HG03095 (cell line): ENCODE measurements around the gene ZYX.

Experiments
- ATAC-seq: cut with Tn5 transposase; IDR thresholded peaks from one replicate; pipeline ENCODE4 v1.9.1; 2021; ENCODE audit warnings: moderate library complexity; ENCODE audit not compliant: unreplicated experiment

Gene ZYX

DNA sequence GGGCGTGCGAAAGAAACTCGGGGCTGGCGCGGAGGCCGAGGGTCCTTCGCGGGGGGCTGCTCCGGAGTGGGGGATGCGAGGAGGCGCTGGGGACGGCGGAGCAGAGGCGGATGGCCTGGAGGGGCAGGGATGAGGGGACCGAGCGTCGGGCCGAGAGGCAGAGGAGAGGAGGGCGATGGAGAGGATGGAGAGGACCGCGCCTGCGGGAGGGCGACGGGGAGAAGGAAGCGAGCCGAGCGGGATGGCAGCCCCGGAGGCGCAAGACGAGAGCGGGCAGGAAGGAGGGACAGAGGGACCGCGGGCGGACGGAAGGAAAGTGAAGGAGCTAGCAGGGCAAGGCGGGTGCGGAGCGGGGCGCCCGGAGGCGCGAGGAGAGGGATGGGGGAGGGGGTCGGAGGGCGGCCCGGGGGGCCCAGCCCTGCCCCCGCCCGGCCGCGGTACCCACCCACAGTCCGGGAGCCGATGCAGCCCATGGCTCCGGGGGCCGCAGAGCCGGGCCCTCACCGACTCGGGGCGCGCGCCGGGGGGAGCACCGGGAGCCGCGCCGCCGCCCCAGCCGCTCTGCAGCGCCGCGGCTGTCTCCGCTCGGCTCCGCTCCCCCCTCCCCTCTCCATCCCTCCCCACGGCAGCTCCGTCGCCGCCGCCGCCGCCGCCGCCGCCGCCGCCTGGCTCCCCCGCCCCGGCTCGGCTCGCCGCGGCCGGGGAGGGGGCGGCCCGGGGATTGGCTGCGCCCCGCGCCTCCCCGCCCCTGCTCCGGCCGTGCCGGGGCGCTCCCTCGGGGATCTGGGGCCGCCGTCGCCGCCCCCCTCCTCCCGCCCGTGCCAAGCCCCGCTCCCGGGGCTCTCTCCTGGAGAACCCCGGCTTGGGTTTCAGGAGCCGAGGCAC, 18.8 kb upstream of the ZYX start, which contains the start of gene FAM131B:
TSS of gene FAM131B (minus strand) at position 583 of the 885 bp plus-strand sequence. CDS start at position 473, 110 bp downstream.
- no peak for ATAC-seq

DNA sequence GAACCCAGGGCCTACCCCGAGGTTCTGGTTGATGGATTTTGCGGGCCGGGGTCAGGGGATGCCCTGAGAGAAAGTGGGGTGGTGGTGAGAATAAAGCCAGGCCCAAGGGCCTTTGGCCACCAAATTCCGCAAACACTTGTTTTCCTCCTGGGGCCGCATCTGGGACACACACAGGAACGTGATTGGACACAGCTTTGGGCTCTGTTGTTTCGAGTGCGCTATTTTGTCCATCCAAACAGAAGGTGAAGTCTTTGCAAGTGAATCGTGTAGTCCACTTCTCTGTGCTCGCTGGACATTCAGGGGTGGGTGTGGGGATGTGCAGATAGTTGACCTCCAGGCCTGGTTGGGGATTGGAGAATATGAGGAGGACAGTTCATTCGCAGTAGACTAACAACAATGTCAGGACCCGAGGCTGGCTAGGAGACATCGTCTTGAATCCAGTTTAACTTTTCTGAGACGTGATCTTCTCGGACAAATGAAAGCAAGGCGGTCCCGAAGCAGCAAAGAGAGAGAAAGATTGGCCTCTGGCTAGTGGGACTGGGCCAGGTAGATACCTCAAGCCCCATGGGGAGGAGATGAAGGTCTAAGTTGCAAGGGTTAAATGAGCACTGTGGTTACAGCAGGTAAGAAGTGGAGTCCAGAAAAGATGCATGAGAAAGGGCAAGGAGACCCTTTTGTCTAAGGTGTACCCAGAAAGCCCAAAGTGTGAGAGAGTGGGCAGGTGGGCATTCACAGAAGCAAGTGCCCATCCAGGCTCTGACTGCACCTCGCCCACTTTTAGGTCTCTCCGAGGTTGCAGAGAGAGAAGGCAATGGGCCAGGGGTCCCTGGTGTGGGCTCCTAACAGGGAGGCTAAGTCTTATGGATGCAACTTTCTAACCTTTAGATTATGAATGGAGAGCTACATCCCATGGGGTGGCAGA, 17.9 kb upstream of the ZYX start:
- no peak for ATAC-seq

DNA sequence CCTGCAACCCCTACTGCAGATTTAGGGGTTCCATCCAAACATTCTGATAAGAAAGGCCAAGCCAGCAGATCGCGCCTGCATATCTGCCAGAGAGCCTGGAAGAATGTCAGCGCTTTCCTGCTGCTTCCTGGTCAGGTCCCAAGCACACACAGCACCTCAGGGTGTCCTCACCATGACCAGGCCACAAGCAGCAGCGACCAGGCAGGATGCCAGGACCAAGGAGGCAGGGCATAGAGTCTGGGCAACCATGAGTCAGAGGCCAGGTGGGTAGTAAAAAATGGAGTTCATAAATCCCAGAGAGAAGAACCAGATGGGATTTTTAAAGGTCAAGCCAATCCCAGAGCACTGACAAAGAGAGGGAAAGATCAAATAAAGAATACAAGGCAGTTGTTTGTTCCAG, 13.2 kb upstream of the ZYX start:
- no peak for ATAC-seq

DNA sequence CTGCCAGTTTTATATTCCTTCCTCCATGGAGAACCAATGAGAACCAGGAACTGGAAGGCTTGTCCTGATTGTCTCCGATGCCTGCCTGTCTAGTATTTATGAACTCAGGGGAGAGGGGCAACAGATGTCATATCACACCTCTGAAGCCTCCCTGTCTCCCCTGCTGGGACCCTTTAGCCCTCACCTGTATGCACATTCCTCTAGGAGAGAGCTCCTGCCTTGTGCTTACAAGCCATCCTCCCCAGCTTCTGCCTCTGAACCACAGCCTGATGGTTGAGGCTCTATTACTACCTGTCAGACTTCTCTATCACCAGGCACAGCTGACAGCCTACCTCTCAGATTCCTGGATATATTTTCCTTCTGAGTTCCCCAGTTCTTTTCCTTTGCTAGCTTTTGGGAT, 12.8 kb upstream of the ZYX start:
- no peak for ATAC-seq

DNA sequence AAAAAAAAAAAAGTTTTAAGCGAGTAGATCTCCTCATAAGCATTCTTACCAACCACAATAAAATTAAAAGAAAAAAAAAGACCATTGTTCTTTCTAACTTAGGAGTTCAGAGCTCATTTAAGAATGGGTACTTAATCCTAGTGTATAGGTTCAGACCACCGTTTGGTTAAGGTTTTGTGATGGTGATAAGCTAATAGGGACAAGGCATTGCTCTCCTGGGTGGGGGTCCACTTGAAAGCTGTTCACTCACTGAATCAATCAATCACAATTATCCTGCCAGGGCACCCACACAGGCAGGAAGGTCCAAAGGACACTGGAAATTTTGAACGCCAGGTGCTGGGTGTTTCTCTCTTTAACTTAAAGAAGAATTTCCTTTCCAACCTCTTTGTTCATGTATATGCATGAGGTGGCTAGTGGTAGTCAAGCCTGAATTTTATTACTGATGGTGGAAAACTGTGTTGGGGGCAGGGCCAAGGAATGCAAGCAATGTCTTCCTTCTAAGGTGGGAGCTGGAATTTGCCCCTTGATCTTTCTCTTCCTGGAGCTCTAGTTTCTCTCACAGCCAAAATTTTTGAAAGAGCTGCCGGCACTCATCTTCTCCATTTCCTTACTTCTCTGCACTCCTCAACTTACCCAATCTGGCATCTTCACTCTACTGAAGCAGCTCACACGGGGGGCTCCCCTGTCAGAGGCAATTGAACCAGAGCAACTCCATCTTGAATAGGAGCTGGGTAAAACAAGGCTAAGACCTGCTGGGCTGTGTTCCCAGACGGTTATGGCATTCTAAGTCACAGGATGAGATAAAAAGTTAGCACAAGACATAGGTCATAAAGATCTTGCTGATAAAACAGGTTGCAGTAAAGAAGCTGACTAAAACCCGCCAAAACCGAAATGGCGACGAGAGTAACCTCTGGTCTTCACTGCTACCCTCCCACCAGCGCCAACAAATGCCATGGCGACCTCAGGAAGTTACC, 11.2 kb upstream of the ZYX start:
- no peak for ATAC-seq

DNA sequence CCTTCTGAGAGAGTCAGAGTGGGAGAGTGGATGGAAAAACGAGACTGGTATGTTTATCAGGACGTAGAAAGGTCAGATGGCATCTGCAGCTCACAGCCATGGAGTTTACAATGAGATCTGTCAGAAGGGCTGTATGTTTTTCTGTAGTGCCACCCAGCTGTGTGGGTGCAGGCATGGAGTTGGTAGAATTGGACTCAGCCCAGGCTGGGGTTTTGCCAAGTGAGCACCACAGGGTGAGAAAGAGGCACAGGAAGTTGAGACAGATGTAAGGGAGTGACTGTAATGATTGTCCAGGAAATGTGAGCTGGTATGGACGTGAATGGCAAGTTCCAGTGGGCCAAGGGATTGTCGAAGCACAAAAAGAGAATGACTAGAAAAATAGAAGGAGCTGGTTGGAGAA, 9.1 kb upstream of the ZYX start:
- no peak for ATAC-seq

DNA sequence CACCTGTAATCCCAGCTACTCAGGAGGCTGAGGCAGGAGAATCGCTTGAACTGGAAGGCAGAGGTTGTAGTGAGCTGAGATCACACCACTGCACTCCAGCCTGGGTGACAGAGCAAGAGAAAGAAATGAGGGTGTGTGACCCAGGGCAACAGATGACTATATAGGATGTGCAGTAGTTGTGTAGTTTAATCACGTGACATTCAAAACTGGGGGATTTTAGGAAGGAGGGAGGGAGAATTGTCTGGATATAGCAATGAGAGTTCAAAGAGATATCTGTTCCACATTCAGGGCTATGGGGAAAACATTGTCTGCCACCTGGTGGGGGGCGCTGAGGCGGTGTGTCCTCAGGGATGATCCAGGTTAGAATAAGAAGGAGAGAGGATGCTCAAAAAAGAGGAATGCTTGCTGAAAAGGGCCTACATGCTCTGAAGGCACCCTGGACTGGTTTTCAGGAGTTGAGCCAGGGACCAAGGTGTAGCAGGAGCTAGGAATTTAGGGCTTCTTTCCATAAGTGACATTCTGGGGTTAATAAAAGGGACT, 7.8 kb upstream of the ZYX start:
- ATAC-seq: no peak

DNA sequence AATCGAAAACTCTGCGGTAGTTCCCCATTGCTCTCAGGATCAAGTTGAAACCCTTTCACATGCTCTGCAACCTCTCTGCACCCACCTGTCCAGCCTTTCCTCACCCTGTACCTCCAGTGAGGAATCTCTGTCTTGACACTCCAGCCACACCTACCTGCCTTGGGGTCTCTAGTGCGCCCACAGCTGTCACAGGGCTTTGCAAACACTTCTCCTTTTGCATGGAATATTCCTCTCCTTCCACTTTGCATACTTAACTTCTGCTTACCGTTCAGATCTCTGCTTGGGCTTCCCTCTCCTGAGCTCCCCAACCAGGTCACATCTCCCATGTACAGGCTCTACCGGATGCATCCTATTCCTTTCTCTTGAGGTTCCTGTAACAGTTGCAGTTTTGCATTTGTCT, 6.6 kb upstream of the ZYX start:
- no peak for ATAC-seq

DNA sequence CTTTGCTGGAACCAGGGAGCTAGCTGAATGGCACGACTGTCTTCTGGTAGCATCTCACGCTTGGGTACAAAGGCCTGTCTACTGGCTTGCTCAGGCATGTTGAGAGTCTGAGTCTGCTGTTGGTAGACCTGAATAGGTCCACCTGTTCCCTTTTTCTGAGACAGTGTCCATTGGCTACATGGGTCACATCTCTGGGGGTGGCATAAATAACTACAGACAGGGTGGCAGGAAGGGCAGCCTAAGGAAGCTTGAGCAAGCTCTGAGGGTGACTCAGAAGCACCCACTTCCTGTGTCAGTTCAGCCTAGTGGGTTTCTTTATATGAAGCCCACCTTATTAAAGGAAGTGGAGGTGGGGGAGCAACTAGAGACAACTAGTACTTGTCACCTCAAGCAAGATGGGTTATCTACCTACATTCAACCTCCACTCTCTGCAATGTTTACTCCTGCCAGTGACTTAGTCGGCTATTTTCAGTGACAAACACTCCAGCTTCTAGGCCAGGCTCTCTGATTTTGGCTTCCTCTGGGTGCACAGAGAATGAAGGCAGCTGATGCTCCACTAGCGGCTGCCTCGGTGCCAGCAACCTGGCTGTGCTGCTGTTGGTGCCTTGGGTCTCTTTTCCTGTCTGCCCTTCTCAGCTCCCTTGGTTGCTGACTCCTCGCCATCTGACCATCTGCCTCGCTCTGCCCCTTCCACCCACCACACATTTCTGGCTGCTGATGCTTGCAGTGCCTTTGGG, 5.7 kb upstream of the ZYX start:
- no peak for ATAC-seq

DNA sequence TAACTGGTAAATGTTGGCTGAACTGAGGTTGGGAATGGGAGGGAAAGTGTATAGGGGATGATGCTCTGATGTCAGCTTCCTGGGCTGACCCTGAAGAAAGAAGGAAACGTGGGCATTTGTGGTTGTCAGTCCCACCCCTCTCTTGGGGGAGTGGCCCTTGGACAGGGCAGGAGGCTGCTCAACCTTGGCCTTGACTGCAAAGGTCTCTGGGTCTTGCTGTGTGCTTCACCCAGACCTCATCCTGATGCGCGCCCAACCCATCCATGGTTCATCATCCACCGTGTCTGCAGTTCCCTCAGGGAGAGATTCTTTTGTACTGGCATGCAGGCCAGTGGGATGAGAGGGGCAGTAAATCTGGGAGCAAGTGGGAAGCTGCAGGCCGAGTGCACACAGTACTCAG, 4.7 kb upstream of the ZYX start:
- ATAC-seq: no peak

DNA sequence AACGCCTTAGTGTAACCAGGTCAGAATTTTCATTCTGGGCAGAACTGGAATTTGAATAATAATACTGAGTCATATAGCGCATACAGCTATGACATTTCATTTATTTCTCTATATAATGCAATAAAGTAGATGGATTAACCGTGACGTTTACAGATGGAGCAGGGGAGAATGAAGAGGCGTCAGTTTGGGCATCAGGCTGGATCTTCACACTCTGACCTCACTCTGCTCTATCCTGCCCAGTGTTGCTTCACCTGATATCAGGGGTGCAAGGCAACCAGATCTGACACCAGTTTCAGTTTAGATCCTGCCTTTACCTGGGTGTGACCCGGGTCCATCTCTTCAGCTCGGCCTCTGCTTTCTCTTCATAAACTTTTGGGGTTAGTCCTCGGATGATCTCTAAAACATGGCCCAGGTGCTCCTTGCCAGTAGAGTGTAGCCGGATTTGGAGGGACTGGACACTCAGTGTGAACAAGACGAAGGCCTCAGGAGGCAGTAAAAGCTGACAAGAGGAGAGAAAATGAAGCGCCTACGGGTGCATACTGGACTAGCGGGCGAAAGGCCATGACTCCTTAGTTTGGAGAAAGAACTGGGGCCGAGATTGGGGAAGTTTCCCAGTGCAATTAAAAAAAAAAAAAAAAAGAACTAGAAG, 1.4 kb upstream of the ZYX start:
- peak; percentile 1 for ATAC-seq

DNA sequence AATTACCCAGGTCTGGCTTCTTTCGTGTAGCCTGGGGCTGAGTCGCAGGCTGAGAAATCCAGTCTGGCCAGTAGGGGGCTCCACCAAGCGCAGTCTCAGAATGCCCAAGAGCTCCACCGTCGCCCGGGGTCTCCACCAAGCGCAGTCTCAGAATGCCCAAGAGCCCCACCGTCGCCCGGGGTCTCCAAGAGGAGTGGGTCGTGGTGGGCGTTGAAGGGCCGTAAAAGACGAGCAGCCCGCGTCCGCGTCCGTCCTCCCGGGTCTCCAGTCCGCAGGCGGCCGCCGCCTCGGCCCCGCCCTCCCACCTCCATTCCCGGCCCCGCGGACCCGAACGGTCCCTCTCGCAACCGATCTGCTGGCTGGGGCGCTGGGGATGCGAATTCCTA, 892 bp upstream of the ZYX start:
- ATAC-seq: peak; percentile 48

DNA sequence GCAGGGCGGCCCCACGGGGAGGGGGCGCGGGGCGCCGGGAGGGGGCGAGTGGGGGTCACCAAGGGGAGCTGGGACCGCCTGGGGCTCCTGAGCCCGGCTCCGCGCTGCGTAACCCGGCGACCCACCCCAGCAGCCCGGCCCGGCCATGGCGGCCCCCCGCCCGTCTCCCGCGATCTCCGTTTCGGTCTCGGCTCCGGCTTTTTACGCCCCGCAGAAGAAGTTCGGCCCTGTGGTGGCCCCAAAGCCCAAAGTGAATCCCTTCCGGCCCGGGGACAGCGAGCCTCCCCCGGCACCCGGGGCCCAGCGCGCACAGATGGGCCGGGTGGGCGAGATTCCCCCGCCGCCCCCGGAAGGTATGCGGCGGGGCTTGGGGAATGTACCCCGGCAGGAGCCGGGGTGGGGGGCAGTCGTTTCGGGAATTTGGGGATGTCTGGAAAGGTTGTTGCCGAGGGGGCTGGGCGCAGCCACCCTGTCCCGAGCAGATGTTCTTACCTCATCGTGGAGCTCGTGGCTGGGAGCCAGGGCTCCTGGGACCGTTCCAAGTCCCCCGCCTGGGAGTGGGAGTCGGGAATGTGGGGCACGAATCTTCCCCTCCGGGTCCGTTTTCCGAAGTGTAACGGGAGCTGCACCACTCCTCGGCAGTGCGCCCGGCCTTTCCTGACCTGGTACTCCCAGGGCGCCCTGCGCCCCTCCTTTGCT, 431 bp downstream of the ZYX start:
- ATAC-seq: peak; percentile 14

DNA sequence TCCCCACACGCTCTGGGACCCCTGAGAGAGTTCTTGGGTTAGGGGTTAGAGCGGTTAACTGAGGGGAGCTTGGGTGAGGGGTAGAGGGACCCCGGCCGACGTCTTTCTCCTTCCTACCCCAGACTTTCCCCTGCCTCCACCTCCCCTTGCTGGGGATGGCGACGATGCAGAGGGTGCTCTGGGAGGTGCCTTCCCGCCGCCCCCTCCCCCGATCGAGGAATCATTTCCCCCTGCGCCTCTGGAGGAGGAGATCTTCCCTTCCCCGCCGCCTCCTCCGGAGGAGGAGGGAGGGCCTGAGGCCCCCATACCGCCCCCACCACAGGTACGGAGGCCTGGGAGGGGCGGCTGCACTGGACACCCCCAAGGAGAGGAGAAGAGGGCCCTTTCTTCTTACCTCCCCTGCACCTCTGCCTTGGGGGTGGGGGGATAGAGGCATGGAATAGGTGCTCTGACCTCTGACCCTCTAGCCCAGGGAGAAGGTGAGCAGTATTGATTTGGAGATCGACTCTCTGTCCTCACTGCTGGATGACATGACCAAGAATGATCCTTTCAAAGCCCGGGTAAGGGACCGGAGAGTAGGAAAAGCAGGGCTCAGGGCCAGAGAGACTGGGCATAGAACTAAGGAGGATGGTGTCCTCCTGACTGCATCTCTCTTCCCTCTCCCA, 1.1 kb downstream of the ZYX start:
- ATAC-seq: no peak

DNA sequence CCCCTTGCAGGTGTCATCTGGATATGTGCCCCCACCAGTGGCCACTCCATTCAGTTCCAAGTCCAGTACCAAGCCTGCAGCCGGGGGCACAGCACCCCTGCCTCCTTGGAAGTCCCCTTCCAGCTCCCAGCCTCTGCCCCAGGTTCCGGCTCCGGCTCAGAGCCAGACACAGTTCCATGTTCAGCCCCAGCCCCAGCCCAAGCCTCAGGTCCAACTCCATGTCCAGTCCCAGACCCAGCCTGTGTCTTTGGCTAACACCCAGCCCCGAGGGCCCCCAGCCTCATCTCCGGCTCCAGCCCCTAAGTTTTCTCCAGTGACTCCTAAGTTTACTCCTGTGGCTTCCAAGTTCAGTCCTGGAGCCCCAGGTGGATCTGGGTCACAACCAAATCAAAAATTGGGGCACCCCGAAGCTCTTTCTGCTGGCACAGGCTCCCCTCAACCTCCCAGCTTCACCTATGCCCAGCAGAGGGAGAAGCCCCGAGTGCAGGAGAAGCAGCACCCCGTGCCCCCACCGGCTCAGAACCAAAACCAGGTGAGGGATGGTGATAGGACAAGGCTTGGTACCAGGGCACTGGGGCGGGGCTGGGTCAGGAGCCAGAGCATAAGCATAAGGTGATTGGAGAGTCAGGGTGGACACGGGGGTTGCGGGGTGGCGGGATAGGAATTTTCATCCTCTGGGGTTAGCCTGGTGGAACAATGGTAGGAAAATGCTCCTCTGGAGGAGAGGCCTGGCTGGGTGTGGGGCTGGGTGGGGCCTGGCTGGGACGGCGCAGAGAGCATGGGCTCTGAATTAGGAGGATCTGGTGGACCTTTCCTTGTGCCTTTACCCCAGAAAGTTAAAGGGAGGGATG, 1.9 kb downstream of the ZYX start:
- ATAC-seq: no peak

DNA sequence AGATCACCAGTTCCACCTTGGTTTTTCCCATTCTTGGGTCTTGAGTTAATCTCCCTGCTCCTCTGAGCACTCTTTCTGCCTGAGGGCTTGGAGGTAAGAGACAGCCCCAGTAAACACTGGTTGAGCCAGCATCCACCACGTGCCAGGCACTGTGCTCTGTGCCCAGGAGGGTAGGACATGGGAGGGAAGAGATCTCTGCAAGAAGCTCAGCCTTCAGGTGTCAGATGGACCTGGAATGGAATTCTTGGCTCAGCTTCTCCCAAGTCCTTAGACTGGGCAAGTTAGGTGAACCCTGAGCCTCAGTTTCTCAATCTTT, 2.5 kb downstream of the ZYX start:
- ATAC-seq: no peak

DNA sequence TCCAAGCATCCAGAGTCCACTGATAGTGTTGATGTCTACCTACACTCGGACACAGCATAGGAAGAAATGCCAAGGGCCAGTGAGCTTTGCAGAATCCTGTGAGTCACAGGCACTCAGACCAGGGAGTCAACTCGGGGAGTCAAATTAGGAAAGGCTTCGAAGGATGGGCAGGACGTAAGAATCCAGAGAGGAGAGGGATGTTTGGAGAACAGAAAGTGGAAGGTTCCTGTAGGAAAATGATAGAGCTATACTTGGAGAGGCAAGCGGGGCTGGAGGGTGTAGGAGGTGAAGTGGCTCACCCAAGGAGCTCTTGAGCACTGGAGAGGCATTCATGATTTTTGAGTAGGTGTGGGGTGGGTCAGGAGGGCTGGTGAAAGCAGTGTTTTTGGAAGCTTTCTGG, 3.0 kb downstream of the ZYX start:
- no peak for ATAC-seq
